ENCODE data around the gene C6orf163. TPM values are rescaled to one million over a fixed set of nuclear protein-coding genes. Genes with fewer than 3 reads are reported as not detected.

C6orf163 gene
- total RNA-seq, 2 experiments from 2014 or later, result 1.4 to 2.8 TPM

DNA sequence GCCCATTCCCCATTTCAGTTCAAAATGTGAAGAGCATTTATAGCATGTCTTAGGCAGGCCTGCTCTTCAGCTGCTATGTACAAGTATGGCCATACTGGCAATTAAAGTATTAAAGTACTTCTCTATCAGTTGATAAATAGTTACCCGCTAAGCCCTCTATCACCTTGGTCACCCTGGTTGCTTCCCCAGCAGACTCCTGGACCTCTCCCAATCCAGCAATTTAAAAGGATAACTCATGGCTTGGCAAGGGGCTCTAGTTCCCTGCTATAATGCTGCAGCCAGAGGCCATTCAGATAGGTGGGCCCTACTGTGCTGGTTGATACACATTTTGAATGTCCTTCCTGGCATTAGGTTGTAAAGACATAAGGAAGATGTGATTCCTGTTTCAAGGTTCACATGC is 7.0 kb downstream of the C6orf163 start:
- Histone ChIP-seq H3K4me3 (ENCODE audit: low read depth, low read length, poor library complexity, severe bottlenecking) (no peak overlapping the region), H3K79me2 (ENCODE audit: insufficient read depth, low read depth, low read length) (no peaks in the 10 kb centered on the region), H3K36me3 (ENCODE audit: insufficient read depth, low read length) (no peaks in the 10 kb centered on the region), H3K4me2 (ENCODE audit: low read length) (no peak overlapping the region), H3K9me3 (ENCODE audit: low read length) (no peaks in the 10 kb centered on the region), H2AFZ (ENCODE audit: low read length) (no peak overlapping the region), H4K20me1 (ENCODE audit: insufficient read depth, low read length) (no peaks in the 10 kb centered on the region), H3K9me2 (ENCODE audit: insufficient read depth, low read length) (no peaks in the 10 kb centered on the region), H3K4me1 (ENCODE audit: insufficient read depth, low read length, poor library complexity, severe bottlenecking) (no peaks in the 10 kb centered on the region), H3K27ac (ENCODE audit: low read depth, low read length, poor library complexity, severe bottlenecking) (no peak overlapping the region)
- POLR2A ChIA-PET, result interaction anchor here (0.5 kb wide), 1 partner anchor 9 kb away, joined by 3 read pairs; no protein-coding TSS in a partner anchor
- no peak for DNase-seq (ENCODE audit: low spot score)
- CTCF ChIA-PET (ENCODE audit: unreplicated experiment), result no interaction called here
- intact Hi-C loops (cut with micrococcal nuclease; ENCODE audit: unreplicated experiment), result no loop called here
- BruUV-seq (replicated peaks), result no TSS peak
- TF ChIP-seq, protein P1, sequence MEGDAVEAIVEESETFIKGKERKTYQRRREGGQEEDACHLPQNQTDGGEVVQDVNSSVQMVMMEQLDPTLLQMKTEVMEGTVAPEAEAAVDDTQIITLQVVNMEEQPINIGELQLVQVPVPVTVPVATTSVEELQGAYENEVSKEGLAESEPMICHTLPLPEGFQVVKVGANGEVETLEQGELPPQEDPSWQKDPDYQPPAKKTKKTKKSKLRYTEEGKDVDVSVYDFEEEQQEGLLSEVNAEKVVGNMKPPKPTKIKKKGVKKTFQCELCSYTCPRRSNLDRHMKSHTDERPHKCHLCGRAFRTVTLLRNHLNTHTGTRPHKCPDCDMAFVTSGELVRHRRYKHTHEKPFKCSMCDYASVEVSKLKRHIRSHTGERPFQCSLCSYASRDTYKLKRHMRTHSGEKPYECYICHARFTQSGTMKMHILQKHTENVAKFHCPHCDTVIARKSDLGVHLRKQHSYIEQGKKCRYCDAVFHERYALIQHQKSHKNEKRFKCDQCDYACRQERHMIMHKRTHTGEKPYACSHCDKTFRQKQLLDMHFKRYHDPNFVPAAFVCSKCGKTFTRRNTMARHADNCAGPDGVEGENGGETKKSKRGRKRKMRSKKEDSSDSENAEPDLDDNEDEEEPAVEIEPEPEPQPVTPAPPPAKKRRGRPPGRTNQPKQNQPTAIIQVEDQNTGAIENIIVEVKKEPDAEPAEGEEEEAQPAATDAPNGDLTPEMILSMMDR (conservative IDR thresholded peaks at IDR 0.05; ENCODE audit: low read length), result no peak
- TF ChIP-seq EZH2phosphoT487 (IDR thresholded peaks at IDR 0.05; ENCODE audit: borderline replicate concordance, low read depth, low read length), result no peak

DNA sequence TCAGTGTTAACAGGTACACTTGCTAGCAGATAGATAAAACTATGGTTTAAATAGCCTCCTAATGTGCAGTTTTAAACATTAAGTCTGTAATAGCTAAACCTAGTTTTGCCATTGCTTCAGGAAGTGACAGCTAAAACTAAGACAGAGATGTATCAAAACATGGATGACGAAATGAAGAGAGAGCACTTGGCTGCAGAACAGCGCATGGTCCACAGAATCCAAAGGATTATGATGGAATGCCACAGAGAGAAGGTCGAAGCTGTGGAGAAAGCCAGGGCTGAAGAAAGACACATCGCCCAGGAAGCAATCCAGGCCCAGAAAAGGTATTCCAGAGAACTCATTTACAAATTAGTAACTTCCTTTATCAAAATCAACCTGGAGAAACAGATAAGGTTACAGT is 11.6 kb downstream of the C6orf163 start:
- no peaks in the 10 kb centered on the region for H3K9me2 ChIP-seq (ENCODE audit: insufficient read depth, low read length)
- no peaks in the 10 kb centered on the region for H3K36me3 ChIP-seq (ENCODE audit: insufficient read depth, low read length)
- H3K4me1 ChIP-seq (ENCODE audit: insufficient read depth, low read length, poor library complexity, severe bottlenecking), result no peaks in the 10 kb centered on the region
- no TSS peak for BruUV-seq (replicated peaks)
- H3K4me2 ChIP-seq (ENCODE audit: low read length), result no peak overlapping the region
- CTCF ChIA-PET (ENCODE audit: unreplicated experiment), result no interaction called here
- POLR2A ChIA-PET, result no interaction called here
- TF ChIP-seq EZH2phosphoT487 (IDR thresholded peaks at IDR 0.05; ENCODE audit: borderline replicate concordance, low read depth, low read length), result no peak
- TF ChIP-seq, protein P1 (conservative IDR thresholded peaks at IDR 0.05; ENCODE audit: low read length), result no peak
- H3K9me3 ChIP-seq (ENCODE audit: low read length), result no peaks in the 10 kb centered on the region
- no peaks in the 10 kb centered on the region for H4K20me1 ChIP-seq (ENCODE audit: insufficient read depth, low read length)
- H3K79me2 ChIP-seq (ENCODE audit: insufficient read depth, low read depth, low read length), result no peaks in the 10 kb centered on the region
- no peak for DNase-seq (ENCODE audit: low spot score)
- H3K27ac ChIP-seq (ENCODE audit: low read depth, low read length, poor library complexity, severe bottlenecking), result no peak overlapping the region
- intact Hi-C loops (cut with micrococcal nuclease; ENCODE audit: unreplicated experiment), result no loop called here
- H3K4me3 ChIP-seq (ENCODE audit: low read depth, low read length, poor library complexity, severe bottlenecking), result no peak overlapping the region
- no peak overlapping the region for H2AFZ ChIP-seq (ENCODE audit: low read length)

DNA sequence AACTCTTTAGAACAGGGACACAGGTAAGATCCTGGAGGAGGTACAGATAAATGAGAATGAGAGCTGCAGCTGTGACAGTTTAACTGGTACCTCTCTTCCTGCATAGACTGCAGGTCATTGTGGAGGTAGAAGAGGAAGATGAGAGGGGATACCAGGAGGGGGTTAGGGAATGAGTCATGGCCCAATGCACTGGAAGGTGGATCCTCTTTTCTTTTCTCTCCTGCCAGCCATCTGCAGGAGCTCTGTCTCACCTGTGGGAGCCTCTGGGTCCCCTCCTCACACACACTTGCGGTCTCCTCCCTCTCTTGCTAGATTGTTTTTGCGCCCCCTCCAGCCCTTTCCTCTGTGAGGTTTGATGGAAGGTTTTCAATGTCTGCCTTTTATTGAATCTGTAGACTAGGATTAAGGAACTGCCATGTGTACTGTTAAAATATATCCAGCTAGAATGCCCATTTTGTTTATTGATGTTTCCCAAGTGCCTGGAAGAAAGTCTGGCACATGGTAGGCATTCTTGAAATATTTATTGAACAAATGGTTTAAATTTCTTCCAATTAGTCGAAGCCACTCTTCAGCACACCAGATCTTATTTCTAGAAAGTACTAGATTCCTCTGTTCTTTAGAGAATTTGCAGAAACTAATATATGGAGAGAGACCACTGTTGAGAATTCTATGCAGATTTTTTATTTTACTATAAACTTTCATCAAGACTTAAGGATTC is 13.0 kb downstream of the C6orf163 start:
- POLR2A ChIA-PET, result no interaction called here
- DNase-seq (ENCODE audit: low spot score), result no peak
- no TSS peak for BruUV-seq (replicated peaks)
- H3K27ac ChIP-seq (ENCODE audit: low read depth, low read length, poor library complexity, severe bottlenecking), result no peak overlapping the region
- TF ChIP-seq, protein P1 (conservative IDR thresholded peaks at IDR 0.05; ENCODE audit: low read length), result no peak
- no peak for TF ChIP-seq EZH2phosphoT487 (IDR thresholded peaks at IDR 0.05; ENCODE audit: borderline replicate concordance, low read depth, low read length)
- intact Hi-C loops (cut with micrococcal nuclease; ENCODE audit: unreplicated experiment), result no loop called here
- H3K9me3 ChIP-seq (ENCODE audit: low read length), result no peaks in the 10 kb centered on the region
- H3K4me2 ChIP-seq (ENCODE audit: low read length), result no peak overlapping the region
- H4K20me1 ChIP-seq (ENCODE audit: insufficient read depth, low read length), result no peaks in the 10 kb centered on the region
- no peaks in the 10 kb centered on the region for H3K9me2 ChIP-seq (ENCODE audit: insufficient read depth, low read length)
- no peak overlapping the region for H2AFZ ChIP-seq (ENCODE audit: low read length)
- H3K79me2 ChIP-seq (ENCODE audit: insufficient read depth, low read depth, low read length), result no peaks in the 10 kb centered on the region
- CTCF ChIA-PET (ENCODE audit: unreplicated experiment), result no interaction called here
- no peaks in the 10 kb centered on the region for H3K4me1 ChIP-seq (ENCODE audit: insufficient read depth, low read length, poor library complexity, severe bottlenecking)
- no peaks in the 10 kb centered on the region for H3K36me3 ChIP-seq (ENCODE audit: insufficient read depth, low read length)
- H3K4me3 ChIP-seq (ENCODE audit: low read depth, low read length, poor library complexity, severe bottlenecking), result no peak overlapping the region

All from OCI-LY7 (cell line).